Central memory CD8-positive, alpha-beta T cell (primary cell): ENCODE results near the gene PCDHGB4.

ENCODE experiments used
- ATAC-seq: fragments of 150-1000 bp; cut with Tn5 transposase; replicated peaks from 2 replicates; pipeline ENCODE4 v1.10.0; 2022; ENCODE audit warnings: mild to moderate bottlenecking, moderate FRiP score, moderate number of reproducible peaks; ENCODE audit not compliant: poor library complexity, severe bottlenecking; ENCODE audit errors: extremely low read depth
- DNase-seq, 2 donors: peaks; one replicate each; pipeline ENCODE4 v3.0.0; 2021; ENCODE audit warnings: low spot score in 2 of 2
- H3K27ac Mint-ChIP-seq: one replicate; pipeline ENCODE4 v1.8.0; 2022; ENCODE audit warnings: low read depth, mild to moderate bottlenecking, moderate library complexity, mixed read lengths
- H3K27me3 Mint-ChIP-seq: one replicate; pipeline ENCODE4 v1.8.0; 2022; ENCODE audit warnings: mixed read lengths
- H3K36me3 Mint-ChIP-seq: one replicate; pipeline ENCODE4 v1.8.0; 2022; ENCODE audit warnings: mild to moderate bottlenecking, moderate library complexity, mixed read lengths; ENCODE audit not compliant: insufficient read depth
- H3K4me1 Mint-ChIP-seq: one replicate; pipeline ENCODE4 v1.8.0; 2022; ENCODE audit warnings: mixed read lengths
- H3K4me3 Mint-ChIP-seq: one replicate; pipeline ENCODE4 v1.8.0; 2022; ENCODE audit warnings: mild to moderate bottlenecking, moderate library complexity, mixed read lengths
- H3K9me3 Mint-ChIP-seq: one replicate; pipeline ENCODE4 v1.8.0; 2022; ENCODE audit warnings: mixed read lengths

Gene PCDHGB4

GRCh38 chr5:141355641-141356040 is 31.9 kb upstream of the PCDHGB4 start:
- ATAC-seq (no peak), DNase-seq (no peak)
- Mint-ChIP-seq H3K36me3 (peaks cover under 1% of the 10 kb centered on the region), H3K9me3 (peaks cover 6% of the 10 kb centered on the region), H3K27me3 (peaks cover 78% of the 10 kb centered on the region), H3K4me3 (no peak overlapping the region), H3K27ac (no peak overlapping the region), H3K4me1 (peaks cover 6% of the 10 kb centered on the region)

GRCh38 chr5:141356133-141356532 is 31.4 kb upstream of the PCDHGB4 start:
- peaks cover 78% of the 10 kb centered on the region for H3K27me3 Mint-ChIP-seq
- ATAC-seq, result no peak
- peaks cover 6% of the 10 kb centered on the region for H3K4me1 Mint-ChIP-seq
- no peak for DNase-seq
- H3K27ac Mint-ChIP-seq, result no peak overlapping the region
- H3K4me3 Mint-ChIP-seq, result no peak overlapping the region
- peaks cover 6% of the 10 kb centered on the region for H3K9me3 Mint-ChIP-seq
- peaks cover 3% of the 10 kb centered on the region for H3K36me3 Mint-ChIP-seq

- ATAC-seq (no peak), DNase-seq (no peak)
- Mint-ChIP-seq H3K36me3 (peaks cover 5% of the 10 kb centered on the region), H3K9me3 (peaks cover 6% of the 10 kb centered on the region), H3K4me1 (peaks cover 6% of the 10 kb centered on the region), H3K4me3 (no peak overlapping the region), H3K27ac (no peak overlapping the region), H3K27me3 (peaks cover 84% of the 10 kb centered on the region)
Measured at GRCh38 chr5:141356950-141357349, 30.5 kb upstream of the PCDHGB4 start.

- peaks cover 8% of the 10 kb centered on the region for H3K36me3 Mint-ChIP-seq
- DNase-seq, result no peak
- peaks cover 14% of the 10 kb centered on the region for H3K9me3 Mint-ChIP-seq
- H3K27me3 Mint-ChIP-seq, result peaks cover 85% of the 10 kb centered on the region
- ATAC-seq, result no peak
- H3K27ac Mint-ChIP-seq, result peak within 1 kb of the TSS; percentile 87
- H3K4me3 Mint-ChIP-seq, result peak within 1 kb of the TSS; percentile 79
- peaks cover 6% of the 10 kb centered on the region for H3K4me1 Mint-ChIP-seq
Measured at GRCh38 chr5:141359790-141360426, 27.6 kb upstream of the PCDHGB4 start, which contains the start of gene PCDHGB2. Gene PCDHGB2, plus strand, starts transcription at chr5:141359994. Its CDS starts 142 bp downstream, at chr5:141360136.

DNA sequence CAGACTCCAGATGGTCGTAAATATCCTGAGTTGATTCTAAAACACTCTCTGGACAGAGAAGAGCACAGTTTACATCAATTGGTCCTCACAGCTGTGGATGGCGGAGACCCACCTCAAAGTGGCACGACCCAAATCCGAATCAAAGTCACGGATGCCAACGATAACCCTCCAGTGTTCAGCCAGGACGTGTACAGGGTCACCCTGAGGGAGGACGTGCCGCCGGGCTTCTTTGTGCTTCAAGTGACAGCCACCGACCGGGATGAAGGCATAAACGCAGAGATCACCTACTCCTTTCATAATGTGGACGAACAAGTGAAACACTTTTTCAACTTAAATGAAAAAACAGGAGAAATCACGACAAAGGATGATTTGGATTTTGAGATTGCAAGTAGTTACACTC is 26.8 kb upstream of the PCDHGB4 start:
- ATAC-seq, result no peak
- Mint-ChIP-seq H3K27ac (no peak overlapping the region), H3K4me1 (peaks cover 6% of the 10 kb centered on the region), H3K36me3 (peaks cover 12% of the 10 kb centered on the region), H3K4me3 (peak overlapping the region; percentile 79), H3K27me3 (peaks cover 87% of the 10 kb centered on the region), H3K9me3 (peaks cover 18% of the 10 kb centered on the region)
- no peak for DNase-seq

DNA sequence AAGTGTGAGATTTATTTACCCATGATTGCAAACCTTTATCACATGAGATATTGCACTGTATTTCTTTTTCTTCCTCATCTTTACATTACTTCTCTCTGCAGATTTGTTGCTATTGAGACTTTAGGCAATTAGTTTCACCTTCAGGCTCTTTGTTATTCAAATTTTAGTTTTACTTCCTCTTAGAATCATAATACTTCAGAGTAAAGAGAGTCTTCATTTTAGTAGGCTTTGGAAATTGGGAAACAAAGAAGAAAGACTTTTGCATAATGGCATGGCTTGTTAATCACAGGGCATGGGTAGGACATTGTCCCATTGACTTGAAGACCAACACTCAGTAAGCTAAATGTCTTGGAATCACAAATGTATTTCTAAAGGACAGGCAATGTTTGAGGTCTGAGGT is 24.8 kb upstream of the PCDHGB4 start:
- peaks cover 6% of the 10 kb centered on the region for H3K4me1 Mint-ChIP-seq
- H3K27ac Mint-ChIP-seq, result no peak overlapping the region
- H3K9me3 Mint-ChIP-seq, result peaks cover 20% of the 10 kb centered on the region
- ATAC-seq (no peak), DNase-seq (no peak)
- no peak overlapping the region for H3K4me3 Mint-ChIP-seq
- H3K27me3 Mint-ChIP-seq, result peaks cover 90% of the 10 kb centered on the region
- H3K36me3 Mint-ChIP-seq, result peaks cover 14% of the 10 kb centered on the region

- no peak within 1 kb of the TSS for H3K4me3 Mint-ChIP-seq
- H3K36me3 Mint-ChIP-seq, result peaks cover 14% of the 10 kb centered on the region
- no peak within 1 kb of the TSS for H3K27ac Mint-ChIP-seq
Measured at GRCh38 chr5:141363952-141364660, 23.4 kb upstream of the PCDHGB4 start, which contains the start of gene PCDHGA5. Gene PCDHGA5, plus strand, starts transcription at chr5:141364162. Its CDS starts 169 bp downstream, at chr5:141364331.

DNA sequence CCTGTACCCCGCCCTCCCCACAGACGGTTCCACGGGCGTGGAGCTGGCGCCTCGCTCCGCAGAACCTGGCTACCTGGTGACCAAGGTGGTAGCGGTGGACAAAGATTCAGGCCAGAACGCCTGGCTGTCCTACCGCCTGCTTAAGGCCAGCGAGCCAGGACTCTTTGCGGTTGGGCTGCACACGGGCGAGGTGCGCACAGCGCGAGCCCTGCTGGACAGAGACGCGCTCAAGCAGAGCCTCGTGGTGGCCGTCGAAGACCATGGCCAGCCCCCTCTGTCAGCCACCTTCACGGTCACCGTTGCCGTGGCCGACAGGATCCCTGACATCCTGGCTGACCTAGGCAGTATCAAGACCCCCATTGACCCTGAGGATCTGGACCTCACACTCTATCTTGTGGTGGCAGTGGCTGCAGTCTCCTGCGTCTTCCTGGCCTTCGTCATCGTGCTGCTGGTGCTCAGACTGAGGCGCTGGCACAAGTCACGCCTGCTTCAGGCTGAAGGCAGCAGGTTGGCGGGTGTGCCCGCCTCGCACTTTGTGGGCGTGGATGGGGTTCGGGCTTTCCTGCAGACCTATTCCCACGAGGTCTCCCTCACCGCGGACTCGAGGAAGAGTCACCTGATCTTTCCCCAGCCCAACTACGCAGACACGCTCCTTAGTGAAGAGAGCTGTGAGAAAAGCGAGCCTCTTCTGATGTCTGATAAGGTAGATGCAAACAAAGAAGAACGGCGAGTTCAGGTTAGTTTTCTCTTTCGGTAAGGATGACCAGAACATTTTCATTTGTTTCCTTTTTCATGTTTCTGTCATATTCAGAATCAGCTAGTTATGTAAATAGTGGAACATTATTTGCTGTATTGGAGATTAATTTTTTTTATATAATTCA is 21.2 kb upstream of the PCDHGB4 start:
- Mint-ChIP-seq H3K9me3 (peaks cover 18% of the 10 kb centered on the region), H3K4me3 (no peak overlapping the region), H3K36me3 (peaks cover 11% of the 10 kb centered on the region), H3K27ac (peak overlapping the region; percentile 25), H3K4me1 (peaks cover 8% of the 10 kb centered on the region), H3K27me3 (peaks cover 85% of the 10 kb centered on the region)
- DNase-seq (no peak), ATAC-seq (no peak)

More at GRCh38 chr5:141363952-141364660, 23.4 kb upstream of the PCDHGB4 start, which contains the start of gene PCDHGA5:
- DNase-seq (no peak), ATAC-seq (no peak)
- Mint-ChIP-seq H3K4me1 (peaks cover 6% of the 10 kb centered on the region), H3K9me3 (peaks cover 20% of the 10 kb centered on the region), H3K27me3 (peaks cover 86% of the 10 kb centered on the region)

- Mint-ChIP-seq H3K4me1 (peaks cover 8% of the 10 kb centered on the region), H3K27ac (no peak within 1 kb of the TSS), H3K4me3 (peak within 1 kb of the TSS; percentile 79), H3K9me3 (peaks cover 12% of the 10 kb centered on the region), H3K27me3 (peaks cover 64% of the 10 kb centered on the region), H3K36me3 (peaks cover 8% of the 10 kb centered on the region)
- no peak for DNase-seq
- peak; percentile 70 for ATAC-seq
Measured at GRCh38 chr5:141369994-141370848, 17.3 kb upstream of the PCDHGB4 start, which contains the start of gene PCDHGB3. Gene PCDHGB3, plus strand, starts transcription at chr5:141370242. Its CDS starts 153 bp downstream, at chr5:141370395.

DNA sequence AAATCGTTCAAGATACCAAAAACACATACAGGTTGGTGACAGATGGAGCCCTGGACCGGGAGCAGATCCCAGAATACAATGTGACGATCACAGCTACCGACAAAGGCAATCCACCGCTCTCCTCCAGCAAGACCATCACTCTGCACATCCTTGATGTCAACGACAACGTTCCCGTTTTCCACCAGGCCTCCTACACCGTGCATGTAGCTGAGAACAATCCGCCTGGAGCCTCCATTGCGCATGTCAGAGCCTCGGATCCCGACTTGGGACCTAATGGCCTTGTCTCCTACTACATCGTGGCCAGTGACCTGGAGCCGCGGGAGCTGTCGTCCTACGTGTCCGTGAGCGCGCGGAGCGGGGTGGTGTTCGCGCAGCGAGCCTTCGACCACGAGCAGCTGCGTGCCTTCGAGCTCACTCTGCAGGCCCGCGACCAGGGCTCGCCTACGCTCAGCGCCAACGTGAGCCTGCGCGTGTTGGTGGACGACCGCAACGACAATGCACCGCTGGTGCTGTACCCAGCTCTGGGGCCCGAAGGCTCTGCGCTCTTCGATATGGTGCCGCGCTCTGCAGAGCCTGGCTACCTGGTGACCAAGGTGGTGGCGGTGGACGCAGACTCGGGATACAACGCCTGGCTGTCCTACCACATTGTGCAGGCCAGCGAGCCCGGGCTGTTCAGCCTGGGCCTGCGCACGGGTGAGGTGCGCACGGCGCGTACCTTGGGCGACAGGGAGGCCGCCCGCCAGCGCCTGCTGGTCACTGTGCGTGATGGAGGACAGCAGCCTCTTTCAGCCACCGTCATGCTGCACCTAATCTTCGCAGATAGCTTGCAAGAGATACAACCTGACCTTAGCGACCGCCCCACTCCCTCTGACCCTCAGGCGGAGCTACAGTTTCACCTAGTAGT is 15.7 kb upstream of the PCDHGB4 start:
- Mint-ChIP-seq H3K36me3 (peaks cover 2% of the 10 kb centered on the region), H3K27ac (no peak overlapping the region), H3K4me1 (peaks cover 8% of the 10 kb centered on the region), H3K4me3 (no peak overlapping the region), H3K9me3 (peaks cover 6% of the 10 kb centered on the region), H3K27me3 (peaks cover 48% of the 10 kb centered on the region)
- no peak for DNase-seq
- ATAC-seq, result no peak
